Smooth muscle cell (in vitro differentiated cells): Measurements from ENCODE around the gene THBS4. TPM values are rescaled to one million over a fixed set of nuclear protein-coding genes. Genes with fewer than 3 reads are reported as not detected.

Experiments
- DNase-seq: peaks from one replicate; lab custom pipeline; 2025; ENCODE audit not compliant: unreplicated experiment; lab: John Stamatoyannopoulos, UW
- H2AFZ ChIP-seq: fragments of 200-600 bp; sonication (generic); 2 replicates; pipeline ENCODE4 v1.6.0; 2016; ENCODE audit warnings: antibody characterized with exemption, low read depth, mild to moderate bottlenecking
- H3F3A ChIP-seq: fragments of 200-600 bp; sonication (generic); 2 replicates; pipeline ENCODE4 v1.6.0; 2017; ENCODE audit warnings: antibody characterized with exemption, low read depth
- H3K27ac ChIP-seq: fragments of 200-600 bp; sonication (generic); 2 replicates; pipeline ENCODE4 v1.5.1; 2016; ENCODE audit warnings: low read depth, mild to moderate bottlenecking
- H3K27me3 ChIP-seq: fragments of 200-600 bp; sonication (generic); 2 replicates; pipeline ENCODE4 v1.6.1; 2016; ENCODE audit warnings: low read depth, mild to moderate bottlenecking
- H3K36me3 ChIP-seq: fragments of 200-600 bp; sonication (generic); 2 replicates; pipeline ENCODE4 v1.5.1; 2016; ENCODE audit warnings: low read depth
- H3K4me1 ChIP-seq: fragments of 200-600 bp; sonication (generic); 2 replicates; pipeline ENCODE4 v1.5.1; 2016; ENCODE audit warnings: low read depth
- H3K4me2 ChIP-seq: fragments of 200-600 bp; sonication (generic); 2 replicates; pipeline ENCODE4 v1.6.0; 2016; ENCODE audit warnings: mild to moderate bottlenecking
- H3K4me3 ChIP-seq: fragments of 200-600 bp; sonication (generic); 2 replicates; pipeline ENCODE4 v1.5.1; 2016; ENCODE audit warnings: mild to moderate bottlenecking
- H3K79me2 ChIP-seq: fragments of 200-600 bp; sonication (generic); 2 replicates; pipeline ENCODE4 v1.6.0; 2016; ENCODE audit warnings: low read depth, mild to moderate bottlenecking
- H3K9ac ChIP-seq: fragments of 200-600 bp; sonication (generic); 2 replicates; pipeline ENCODE4 v1.6.0; 2016; ENCODE audit warnings: low read depth
- H3K9me3 ChIP-seq: fragments of 200-600 bp; sonication (generic); replicated peaks from 2 replicates; pipeline ENCODE4 v1.5.1; 2016; ENCODE audit warnings: low read depth
- H4K20me1 ChIP-seq: fragments of 200-600 bp; sonication (generic); 2 replicates; pipeline ENCODE4 v1.6.0; 2016; ENCODE audit warnings: low read depth
- WGBS: methylation state at CpG from one replicate; pipeline ENCODE4 v1.1.7; 2016; ENCODE audit warnings: low lambda C conversion rate; 5-methylcytosine and 5-hydroxymethylcytosine counted together
- polyA plus RNA-seq: library from polyadenylated mRNA; unstranded; fragments of >200 nt; fragmentation: Nextera tagmentation; extraction: Ambion mirVana; gene quantifications from 2 replicates; pipeline ENCODE4 v1.2.1, GENCODE V29; 2016
- total RNA-seq: library from RNA; depleted of rRNA; stranded (reverse); fragments of >200 nt; gene quantifications from 2 replicates; pipeline ENCODE4 v1.2.3, GENCODE V29; 2014
- TF ChIP-seq, protein P1 (sequence below): fragments of 200-600 bp; sonication (generic); IDR thresholded peaks from 2 replicates; pipeline ENCODE4 v1.5.1; 2017; ENCODE audit warnings: borderline replicate concordance, mild to moderate bottlenecking, antibody characterized with exemption; ENCODE audit not compliant: insufficient read depth, poor library complexity, severe bottlenecking

Gene THBS4
- total and polyA plus RNA-seq, 2 experiments from 2014 or later = 0.61 to 2.9 TPM

DNA sequence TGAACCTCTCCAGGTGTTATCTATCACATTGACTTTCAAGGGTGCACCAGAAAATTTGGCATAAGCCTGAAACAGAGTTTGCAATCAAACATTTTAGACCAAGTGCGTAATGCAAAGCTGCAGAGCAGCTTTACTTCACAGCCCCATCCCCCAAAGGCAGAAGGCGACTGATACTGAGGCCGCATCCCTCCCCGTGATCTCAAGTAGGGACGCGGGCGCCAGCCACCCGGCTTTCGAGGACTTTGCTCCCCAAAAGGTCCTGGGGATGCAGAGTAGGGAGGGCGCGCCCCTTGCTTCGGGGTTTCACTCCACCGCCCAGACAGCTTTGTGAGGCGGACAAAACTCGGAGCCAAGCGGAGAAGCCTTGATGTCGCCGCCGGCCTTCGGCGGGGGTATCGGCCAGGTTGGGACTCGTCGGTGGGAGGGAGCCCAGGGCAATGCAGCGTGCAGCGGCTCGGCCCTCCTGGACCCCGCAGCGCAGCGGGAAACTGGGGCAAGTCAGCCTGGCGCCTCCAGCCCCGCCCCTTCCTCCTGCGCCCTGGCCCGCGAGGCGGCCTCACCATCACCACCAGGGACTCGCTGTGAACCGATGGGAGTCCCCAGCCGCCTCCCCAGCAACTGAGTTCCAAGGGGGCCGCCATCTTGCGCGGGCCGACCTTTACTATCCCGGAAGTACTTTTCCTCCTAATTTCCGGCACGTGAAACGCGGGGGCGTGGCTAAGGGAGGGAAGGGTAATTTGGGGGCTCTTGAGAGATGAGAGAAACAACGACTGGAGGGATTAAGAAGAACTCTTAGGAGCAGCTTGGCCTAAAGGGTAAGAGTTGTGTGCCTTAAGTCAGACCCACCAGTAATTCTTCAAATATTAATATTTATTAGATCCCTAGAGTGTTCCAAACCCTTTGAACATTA is 44.3 kb upstream of the THBS4 start, which contains the start of gene MTX3:
Gene MTX3, minus strand, starts transcription at position 665 of the 910 bp plus-strand sequence. Its CDS starts 24 bp downstream, at position 641.
- Histone ChIP-seq H3K4me1 (peaks cover 20% of the 10 kb centered on the region), H3K27ac (peak within 1 kb of the TSS; percentile 28), H3K4me3 (peak within 1 kb of the TSS; percentile 90), H3K4me2 (peak within 1 kb of the TSS; percentile 93), H3K9me3 (no peaks in the 10 kb centered on the region), H3K79me2 (no peaks in the 10 kb centered on the region), H3K36me3 (peaks cover 21% of the 10 kb centered on the region), H3K27me3 (peaks cover 27% of the 10 kb centered on the region), H4K20me1 (no peaks in the 10 kb centered on the region), H2AFZ (peak within 1 kb of the TSS; percentile 100), H3K9ac (peak within 1 kb of the TSS; percentile 83), H3F3A (no peaks in the 10 kb centered on the region)
- peak; percentile 30 for DNase-seq
- WGBS = under 1% methylated on average over 42 of the region's 50 CpGs
- TF ChIP-seq, protein P1, sequence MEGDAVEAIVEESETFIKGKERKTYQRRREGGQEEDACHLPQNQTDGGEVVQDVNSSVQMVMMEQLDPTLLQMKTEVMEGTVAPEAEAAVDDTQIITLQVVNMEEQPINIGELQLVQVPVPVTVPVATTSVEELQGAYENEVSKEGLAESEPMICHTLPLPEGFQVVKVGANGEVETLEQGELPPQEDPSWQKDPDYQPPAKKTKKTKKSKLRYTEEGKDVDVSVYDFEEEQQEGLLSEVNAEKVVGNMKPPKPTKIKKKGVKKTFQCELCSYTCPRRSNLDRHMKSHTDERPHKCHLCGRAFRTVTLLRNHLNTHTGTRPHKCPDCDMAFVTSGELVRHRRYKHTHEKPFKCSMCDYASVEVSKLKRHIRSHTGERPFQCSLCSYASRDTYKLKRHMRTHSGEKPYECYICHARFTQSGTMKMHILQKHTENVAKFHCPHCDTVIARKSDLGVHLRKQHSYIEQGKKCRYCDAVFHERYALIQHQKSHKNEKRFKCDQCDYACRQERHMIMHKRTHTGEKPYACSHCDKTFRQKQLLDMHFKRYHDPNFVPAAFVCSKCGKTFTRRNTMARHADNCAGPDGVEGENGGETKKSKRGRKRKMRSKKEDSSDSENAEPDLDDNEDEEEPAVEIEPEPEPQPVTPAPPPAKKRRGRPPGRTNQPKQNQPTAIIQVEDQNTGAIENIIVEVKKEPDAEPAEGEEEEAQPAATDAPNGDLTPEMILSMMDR = no peak

DNA sequence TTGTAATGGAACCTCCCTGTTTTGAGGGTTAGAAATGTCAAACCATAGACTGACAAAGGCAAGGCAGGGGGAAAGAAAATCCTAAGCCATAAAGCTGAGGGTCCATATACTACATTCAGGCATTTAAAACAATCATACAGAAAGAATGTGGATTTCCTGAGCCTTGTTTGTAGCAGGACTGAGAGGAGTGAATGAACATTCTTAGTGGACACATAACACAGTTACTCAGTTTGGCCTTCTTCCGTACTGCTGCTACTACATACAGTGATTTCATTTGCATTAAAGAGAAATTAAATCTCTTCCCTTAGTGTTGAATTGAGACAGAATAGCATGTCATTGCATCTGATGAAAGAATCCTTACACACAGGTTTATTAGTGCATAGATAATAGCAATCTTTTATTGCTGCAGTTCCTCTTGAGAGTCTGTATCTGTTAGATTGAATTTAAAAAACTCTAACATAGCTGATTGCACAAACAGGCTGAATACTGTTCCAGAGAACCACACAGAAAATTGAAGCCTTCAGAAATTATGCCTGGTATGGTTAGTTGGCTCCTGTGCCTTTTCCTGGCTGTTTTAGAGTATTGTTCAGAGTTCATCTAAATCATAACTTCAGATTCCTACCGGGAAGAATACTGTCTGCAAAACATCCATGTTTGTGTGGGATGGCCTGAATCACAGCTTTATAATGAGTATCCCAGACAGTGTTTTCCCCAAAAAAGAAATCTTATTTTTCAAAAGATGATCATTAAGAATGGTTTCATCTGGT is 42.1 kb upstream of the THBS4 start:
- H3K4me2 ChIP-seq = no peak overlapping the region
- no peaks in the 10 kb centered on the region for H3K79me2 ChIP-seq
- DNase-seq = no peak
- 91% methylated on average over 2 of the region's 2 CpGs for WGBS
- no peaks in the 10 kb centered on the region for H3K9me3 ChIP-seq
- no peak overlapping the region for H3K9ac ChIP-seq
- H3K4me1 ChIP-seq = peaks cover 20% of the 10 kb centered on the region
- no peak overlapping the region for H3K27ac ChIP-seq
- H2AFZ ChIP-seq = no peak overlapping the region
- H4K20me1 ChIP-seq = no peaks in the 10 kb centered on the region
- H3K4me3 ChIP-seq = no peak overlapping the region
- peaks cover 4% of the 10 kb centered on the region for H3K36me3 ChIP-seq
- TF ChIP-seq, protein P1 = no peak
- H3F3A ChIP-seq = no peaks in the 10 kb centered on the region
- H3K27me3 ChIP-seq = peaks cover 27% of the 10 kb centered on the region

DNA sequence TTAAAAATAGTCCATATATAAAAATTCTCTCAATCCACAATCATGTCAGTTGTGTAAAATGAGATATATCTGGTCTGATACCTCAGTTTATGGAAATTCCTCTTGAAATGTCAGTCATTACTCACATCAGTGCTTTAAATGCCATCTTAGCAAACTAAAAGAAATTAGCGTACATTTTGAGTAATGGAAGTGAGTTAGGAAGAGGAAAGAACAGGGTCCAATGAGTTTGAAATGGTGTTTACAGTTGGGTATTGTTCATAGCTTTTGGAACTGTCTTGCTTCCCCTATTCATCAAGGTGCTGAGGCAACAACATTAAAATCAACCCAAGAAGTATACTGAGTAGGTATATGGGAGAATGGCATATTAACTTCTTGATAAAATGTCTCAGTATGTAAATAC is 35.4 kb upstream of the THBS4 start:
- Histone ChIP-seq H3F3A (no peaks in the 10 kb centered on the region), H2AFZ (no peak overlapping the region), H3K36me3 (no peaks in the 10 kb centered on the region), H3K9ac (no peak overlapping the region), H3K27me3 (peaks cover 8% of the 10 kb centered on the region), H3K4me3 (no peak overlapping the region), H4K20me1 (no peaks in the 10 kb centered on the region), H3K27ac (no peak overlapping the region), H3K4me2 (no peak overlapping the region), H3K4me1 (no peaks in the 10 kb centered on the region), H3K9me3 (no peaks in the 10 kb centered on the region), H3K79me2 (no peaks in the 10 kb centered on the region)
- DNase-seq = no peak
- 98% methylated on average over 1 of the region's 1 CpG for WGBS
- TF ChIP-seq, protein P1 = no peak
